GM23338 (cell line): Measurements from ENCODE around the gene ZNF628. TPM values are rescaled to one million over a fixed set of nuclear protein-coding genes. Genes with fewer than 3 reads are reported as not detected.
A peak's percentile ranks its signal among the peaks of the same experiment; 100 is the strongest.

Source experiments
- ATAC-seq: fragments of 200-7000 bp; cut with Tn5 transposase; 3 replicates; pipeline ENCODE4 v1.9.1; 2020
- DNase-seq: peaks from one replicate; pipeline ENCODE4 v3.0.0-alpha.2; 2015; ENCODE audit warnings: low spot score
- H2AFZ ChIP-seq: fragments of 200-600 bp; sonication (generic); 2 replicates; pipeline ENCODE4 v1.8.0; 2016; ENCODE audit warnings: antibody characterized with exemption, mild to moderate bottlenecking, moderate library complexity
- H3F3A ChIP-seq: fragments of 200-600 bp; sonication (generic); replicated peaks from 2 replicates; pipeline ENCODE4 v1.8.0; 2017; ENCODE audit warnings: antibody characterized with exemption, mixed run types, low read depth
- H3K27ac ChIP-seq: fragments of 200-600 bp; sonication (generic); 2 replicates; pipeline ENCODE4 v1.6.1; 2016; ENCODE audit warnings: low read depth
- H3K27me3 ChIP-seq: fragments of 200-600 bp; sonication (generic); 2 replicates; pipeline ENCODE4 v1.8.0; 2016; ENCODE audit warnings: mild to moderate bottlenecking, mixed run types, moderate library complexity; ENCODE audit not compliant: insufficient read depth
- H3K36me3 ChIP-seq: fragments of 200-600 bp; sonication (generic); 2 replicates; pipeline ENCODE4 v1.8.0; 2016; ENCODE audit warnings: mild to moderate bottlenecking; ENCODE audit not compliant: insufficient read depth
- H3K4me1 ChIP-seq: fragments of 200-600 bp; sonication (generic); 2 replicates; pipeline ENCODE4 v1.8.0; 2016; ENCODE audit warnings: mild to moderate bottlenecking, moderate library complexity; ENCODE audit not compliant: insufficient read depth
- H3K4me2 ChIP-seq: fragments of 200-600 bp; sonication (generic); 2 replicates; pipeline ENCODE4 v1.7.1; 2017; ENCODE audit warnings: mixed run types
- H3K4me3 ChIP-seq: fragments of 200-600 bp; sonication (generic); 2 replicates; pipeline ENCODE4 v1.6.1; 2016; ENCODE audit warnings: mixed run types
- H3K79me2 ChIP-seq: fragments of 200-600 bp; sonication (generic); replicated peaks from 2 replicates; pipeline ENCODE4 v1.8.0; 2017; ENCODE audit warnings: mild to moderate bottlenecking; ENCODE audit not compliant: insufficient read depth
- H3K9me2 ChIP-seq: fragments of 200-600 bp; sonication (generic); 2 replicates; pipeline ENCODE4 v1.8.0; 2017; ENCODE audit not compliant: insufficient read depth
- H4K20me1 ChIP-seq: fragments of 200-600 bp; sonication (generic); replicated peaks from 2 replicates; pipeline ENCODE4 v1.8.0; 2017; ENCODE audit warnings: mild to moderate bottlenecking; ENCODE audit not compliant: insufficient read depth
- H3K27ac Mint-ChIP-seq: 2 replicates; pipeline ENCODE4 v1.8.0; 2020; ENCODE audit warnings: inconsistent platforms, mild to moderate bottlenecking, moderate library complexity, mixed read lengths
- H3K27me3 Mint-ChIP-seq: 3 replicates; pipeline ENCODE4 v1.8.0; 2022; ENCODE audit warnings: low read depth, mild to moderate bottlenecking, moderate library complexity, mixed read lengths, inconsistent platforms; ENCODE audit not compliant: insufficient read depth, poor library complexity
- H3K36me3 Mint-ChIP-seq: 3 replicates; pipeline ENCODE4 v1.8.0; 2021; ENCODE audit warnings: low read depth, mild to moderate bottlenecking, inconsistent platforms, moderate library complexity, mixed read lengths
- H3K4me1 Mint-ChIP-seq: 3 replicates; pipeline ENCODE4 v1.8.0; 2020; ENCODE audit warnings: mild to moderate bottlenecking, inconsistent platforms, mixed read lengths
- H3K4me3 Mint-ChIP-seq: 3 replicates; pipeline ENCODE4 v1.8.0; 2021; ENCODE audit warnings: moderate library complexity, mild to moderate bottlenecking, inconsistent platforms, mixed read lengths
- H3K9me3 Mint-ChIP-seq: 3 replicates; pipeline ENCODE4 v1.8.0; 2020; ENCODE audit warnings: moderate library complexity, mild to moderate bottlenecking, inconsistent platforms, mixed read lengths
- CREB1 ChIP-seq: fragments of 250-450 bp; sonication (Bioruptor Pico); IDR thresholded peaks from 2 replicates; pipeline ENCODE4 v1.5.0; 2020; ENCODE audit warnings: low read depth, mild to moderate bottlenecking, moderate library complexity
- ETS1 ChIP-seq: IDR thresholded peaks from 2 replicates; pipeline ENCODE4 v1.6.1; 2016; ENCODE audit warnings: antibody characterized with exemption
- EZH2 ChIP-seq: fragments of 200-600 bp; sonication (generic); IDR thresholded peaks from one replicate; pipeline ENCODE4 v1.8.0; 2017; ENCODE audit warnings: antibody characterized with exemption, mild to moderate bottlenecking, low read depth; ENCODE audit not compliant: unreplicated experiment
- EZH2phosphoT487 ChIP-seq: fragments of 200-600 bp; sonication (generic); IDR thresholded peaks from one replicate; pipeline ENCODE4 v1.8.1; 2018; ENCODE audit warnings: antibody characterized with exemption; ENCODE audit not compliant: unreplicated experiment
- JUNB ChIP-seq: IDR thresholded peaks from one replicate; pipeline ENCODE4 v1.6.1; 2016; ENCODE audit warnings: antibody characterized with exemption; ENCODE audit not compliant: unreplicated experiment
- NANOG ChIP-seq: IDR thresholded peaks from 2 replicates; pipeline ENCODE4 v1.6.1; 2016; ENCODE audit warnings: antibody characterized with exemption, borderline replicate concordance
- POLR2AphosphoS5 ChIP-seq: IDR thresholded peaks from 2 replicates; pipeline ENCODE4 v1.6.1; 2016; ENCODE audit warnings: antibody characterized with exemption, low read depth
- REST ChIP-seq: IDR thresholded peaks from one replicate; pipeline ENCODE4 v1.6.1; 2018; ENCODE audit warnings: antibody characterized with exemption; ENCODE audit not compliant: unreplicated experiment
- STAT1 ChIP-seq: IDR thresholded peaks from one replicate; pipeline ENCODE4 v1.6.1; 2016; ENCODE audit warnings: antibody characterized with exemption; ENCODE audit not compliant: unreplicated experiment
- ZNF114 ChIP-seq: fragments of 250-450 bp; sonication (Bioruptor Pico); IDR thresholded peaks from 2 replicates; pipeline ENCODE4 v1.5.0; 2020; ENCODE audit warnings: mild to moderate bottlenecking, moderate library complexity
- ZNF331 ChIP-seq: fragments of 250-450 bp; sonication (Bioruptor Pico); IDR thresholded peaks from 2 replicates; pipeline ENCODE4 v1.5.0; 2020; ENCODE audit warnings: low read depth, mild to moderate bottlenecking, moderate library complexity
- polyA plus RNA-seq: library from polyadenylated mRNA; unstranded; fragments of >200 nt; fragmentation: Nextera tagmentation; extraction: Ambion mirVana; gene quantifications from 2 replicates; pipeline ENCODE4 v1.2.1, GENCODE V29; 2016
- total RNA-seq: library from RNA; depleted of rRNA; stranded (reverse); fragments of >200 nt; shearing (Covaris generic); gene quantifications from 2 replicates; pipeline ENCODE4 v1.2.3, GENCODE V29; 2014
- TF ChIP-seq, protein P1 (sequence below): fragments of 250-450 bp; sonication (Bioruptor Pico); IDR thresholded peaks from 2 replicates; pipeline ENCODE4 v1.5.0; 2020; ENCODE audit warnings: mild to moderate bottlenecking, moderate library complexity
- TF ChIP-seq, protein P2 (sequence below), 2 experiments: fragments of 200-600 bp in 1 of 2; sonication (generic) in 1 of 2; conservative IDR thresholded peaks; 2 replicates each; pipeline versions ENCODE4 v1.5.1 to v1.6.1; 2016 to 2017; ENCODE audit warnings: antibody characterized with exemption in 2 of 2, low read depth in 2 of 2, mild to moderate bottlenecking in 2 of 2, moderate library complexity in 1 of 2

The ZNF628 gene
- total and polyA plus RNA-seq, 2 experiments from 2014 or later, result 4.9 to 10.7 TPM

- H3K4me2 ChIP-seq, result peak overlapping the region; percentile 71
- no peaks in the 10 kb centered on the region for H3K9me2 ChIP-seq
- ATAC-seq, result no peak
- H3K4me1 ChIP-seq, result peaks cover 22% of the 10 kb centered on the region; the same call in 1 of the 2 replicates
- H3K79me2 ChIP-seq, result no peaks in the 10 kb centered on the region
- peaks cover 14% of the 10 kb centered on the region for H3K27me3 Mint-ChIP-seq
- H3K9me3 Mint-ChIP-seq, result no peaks in the 10 kb centered on the region; the same call in 2 of the 3 replicates
- H3F3A ChIP-seq, result peaks cover 15% of the 10 kb centered on the region
- DNase-seq, result no peak
- H3K27me3 ChIP-seq, result no peaks in the 10 kb centered on the region
- H3K4me3 Mint-ChIP-seq, result peak overlapping the region; percentile 53
- peaks cover 24% of the 10 kb centered on the region for H3K4me1 Mint-ChIP-seq
- H2AFZ ChIP-seq, result no peak overlapping the region
- TF ChIP-seq EZH2phosphoT487, result no peak
- no peak for TF ChIP-seq EZH2
- TF ChIP-seq ETS1, result no peak
- no peak for TF ChIP-seq ZNF114 (CRISPR knock-in tag)
- TF ChIP-seq STAT1, result no peak
- no peak for TF ChIP-seq NANOG
- TF ChIP-seq, protein P1, sequence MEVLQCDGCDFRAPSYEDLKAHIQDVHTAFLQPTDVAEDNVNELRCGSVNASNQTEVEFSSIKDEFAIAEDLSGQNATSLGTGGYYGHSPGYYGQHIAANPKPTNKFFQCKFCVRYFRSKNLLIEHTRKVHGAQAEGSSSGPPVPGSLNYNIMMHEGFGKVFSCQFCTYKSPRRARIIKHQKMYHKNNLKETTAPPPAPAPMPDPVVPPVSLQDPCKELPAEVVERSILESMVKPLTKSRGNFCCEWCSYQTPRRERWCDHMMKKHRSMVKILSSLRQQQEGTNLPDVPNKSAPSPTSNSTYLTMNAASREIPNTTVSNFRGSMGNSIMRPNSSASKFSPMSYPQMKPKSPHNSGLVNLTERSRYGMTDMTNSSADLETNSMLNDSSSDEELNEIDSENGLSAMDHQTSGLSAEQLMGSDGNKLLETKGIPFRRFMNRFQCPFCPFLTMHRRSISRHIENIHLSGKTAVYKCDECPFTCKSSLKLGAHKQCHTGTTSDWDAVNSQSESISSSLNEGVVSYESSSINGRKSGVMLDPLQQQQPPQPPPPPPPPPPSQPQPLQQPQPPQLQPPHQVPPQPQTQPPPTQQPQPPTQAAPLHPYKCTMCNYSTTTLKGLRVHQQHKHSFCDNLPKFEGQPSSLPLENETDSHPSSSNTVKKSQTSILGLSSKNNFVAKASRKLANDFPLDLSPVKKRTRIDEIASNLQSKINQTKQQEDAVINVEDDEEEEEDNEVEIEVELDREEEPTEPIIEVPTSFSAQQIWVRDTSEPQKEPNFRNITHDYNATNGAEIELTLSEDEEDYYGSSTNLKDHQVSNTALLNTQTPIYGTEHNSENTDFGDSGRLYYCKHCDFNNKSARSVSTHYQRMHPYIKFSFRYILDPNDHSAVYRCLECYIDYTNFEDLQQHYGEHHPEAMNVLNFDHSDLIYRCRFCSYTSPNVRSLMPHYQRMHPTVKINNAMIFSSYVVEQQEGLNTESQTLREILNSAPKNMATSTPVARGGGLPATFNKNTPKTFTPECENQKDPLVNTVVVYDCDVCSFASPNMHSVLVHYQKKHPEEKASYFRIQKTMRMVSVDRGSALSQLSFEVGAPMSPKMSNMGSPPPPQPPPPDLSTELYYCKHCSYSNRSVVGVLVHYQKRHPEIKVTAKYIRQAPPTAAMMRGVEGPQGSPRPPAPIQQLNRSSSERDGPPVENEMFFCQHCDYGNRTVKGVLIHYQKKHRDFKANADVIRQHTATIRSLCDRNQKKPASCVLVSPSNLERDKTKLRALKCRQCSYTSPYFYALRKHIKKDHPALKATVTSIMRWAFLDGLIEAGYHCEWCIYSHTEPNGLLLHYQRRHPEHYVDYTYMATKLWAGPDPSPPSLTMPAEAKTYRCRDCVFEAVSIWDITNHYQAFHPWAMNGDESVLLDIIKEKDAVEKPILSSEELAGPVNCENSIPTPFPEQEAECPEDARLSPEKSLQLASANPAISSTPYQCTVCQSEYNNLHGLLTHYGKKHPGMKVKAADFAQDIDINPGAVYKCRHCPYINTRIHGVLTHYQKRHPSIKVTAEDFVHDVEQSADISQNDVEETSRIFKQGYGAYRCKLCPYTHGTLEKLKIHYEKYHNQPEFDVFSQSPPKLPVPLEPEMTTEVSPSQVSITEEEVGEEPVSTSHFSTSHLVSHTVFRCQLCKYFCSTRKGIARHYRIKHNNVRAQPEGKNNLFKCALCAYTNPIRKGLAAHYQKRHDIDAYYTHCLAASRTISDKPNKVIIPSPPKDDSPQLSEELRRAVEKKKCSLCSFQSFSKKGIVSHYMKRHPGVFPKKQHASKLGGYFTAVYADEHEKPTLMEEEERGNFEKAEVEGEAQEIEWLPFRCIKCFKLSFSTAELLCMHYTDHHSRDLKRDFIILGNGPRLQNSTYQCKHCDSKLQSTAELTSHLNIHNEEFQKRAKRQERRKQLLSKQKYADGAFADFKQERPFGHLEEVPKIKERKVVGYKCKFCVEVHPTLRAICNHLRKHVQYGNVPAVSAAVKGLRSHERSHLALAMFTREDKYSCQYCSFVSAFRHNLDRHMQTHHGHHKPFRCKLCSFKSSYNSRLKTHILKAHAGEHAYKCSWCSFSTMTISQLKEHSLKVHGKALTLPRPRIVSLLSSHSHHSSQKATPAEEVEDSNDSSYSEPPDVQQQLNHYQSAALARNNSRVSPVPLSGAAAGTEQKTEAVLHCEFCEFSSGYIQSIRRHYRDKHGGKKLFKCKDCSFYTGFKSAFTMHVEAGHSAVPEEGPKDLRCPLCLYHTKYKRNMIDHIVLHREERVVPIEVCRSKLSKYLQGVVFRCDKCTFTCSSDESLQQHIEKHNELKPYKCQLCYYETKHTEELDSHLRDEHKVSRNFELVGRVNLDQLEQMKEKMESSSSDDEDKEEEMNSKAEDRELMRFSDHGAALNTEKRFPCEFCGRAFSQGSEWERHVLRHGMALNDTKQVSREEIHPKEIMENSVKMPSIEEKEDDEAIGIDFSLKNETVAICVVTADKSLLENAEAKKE (CRISPR knock-in tag), result no peak
- no peak for TF ChIP-seq JUNB
- TF ChIP-seq REST, result no peak
- no peak for TF ChIP-seq ZNF331 (CRISPR knock-in tag)
- TF ChIP-seq POLR2AphosphoS5, result no peak; the same call in 1 of the 2 replicates
- TF ChIP-seq, protein P2, sequence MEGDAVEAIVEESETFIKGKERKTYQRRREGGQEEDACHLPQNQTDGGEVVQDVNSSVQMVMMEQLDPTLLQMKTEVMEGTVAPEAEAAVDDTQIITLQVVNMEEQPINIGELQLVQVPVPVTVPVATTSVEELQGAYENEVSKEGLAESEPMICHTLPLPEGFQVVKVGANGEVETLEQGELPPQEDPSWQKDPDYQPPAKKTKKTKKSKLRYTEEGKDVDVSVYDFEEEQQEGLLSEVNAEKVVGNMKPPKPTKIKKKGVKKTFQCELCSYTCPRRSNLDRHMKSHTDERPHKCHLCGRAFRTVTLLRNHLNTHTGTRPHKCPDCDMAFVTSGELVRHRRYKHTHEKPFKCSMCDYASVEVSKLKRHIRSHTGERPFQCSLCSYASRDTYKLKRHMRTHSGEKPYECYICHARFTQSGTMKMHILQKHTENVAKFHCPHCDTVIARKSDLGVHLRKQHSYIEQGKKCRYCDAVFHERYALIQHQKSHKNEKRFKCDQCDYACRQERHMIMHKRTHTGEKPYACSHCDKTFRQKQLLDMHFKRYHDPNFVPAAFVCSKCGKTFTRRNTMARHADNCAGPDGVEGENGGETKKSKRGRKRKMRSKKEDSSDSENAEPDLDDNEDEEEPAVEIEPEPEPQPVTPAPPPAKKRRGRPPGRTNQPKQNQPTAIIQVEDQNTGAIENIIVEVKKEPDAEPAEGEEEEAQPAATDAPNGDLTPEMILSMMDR (conservative IDR thresholded peaks at IDR 0.05; ENCODE audit: low read depth in 2 of 2), result no peak
- no peak for TF ChIP-seq CREB1 (CRISPR knock-in tag)
- 0 out of 2 replicates have a peak overlapping the region, but pooled peaks have one; percentile 66 for H3K27ac ChIP-seq
- no peaks in the 10 kb centered on the region for H4K20me1 ChIP-seq
- peak overlapping the region; percentile 44; the same call in 1 of the 2 replicates for H3K27ac Mint-ChIP-seq
- H3K36me3 Mint-ChIP-seq, result no peaks in the 10 kb centered on the region; the same call in 2 of the 3 replicates
- H3K4me3 ChIP-seq, result peak overlapping the region; percentile 35
- no peaks in the 10 kb centered on the region for H3K36me3 ChIP-seq
Observed at GRCh38 chr19:55486971-55487923, 10.8 kb downstream of the ZNF628 start.
